SK-N-SH treated with all-trans-retinoic acid at 6 μM for 48 hours (cell line): ENCODE measurements around the gene ATXN3L.

Experiments
- ARNTL ChIP-seq: fragments of 450-650 bp; formaldehyde crosslinking; IDR thresholded peaks from 2 replicates; pipeline ENCODE4 v1.5.0; 2020; ENCODE audit warnings: low read depth, mild to moderate bottlenecking, moderate library complexity, borderline replicate concordance
- OSR1 ChIP-seq: fragments of 250-450 bp; sonication (Bioruptor Pico); IDR thresholded peaks from 2 replicates; pipeline ENCODE4 v1.8.0; 2022; ENCODE audit warnings: moderate library complexity, mild to moderate bottlenecking, inconsistent platforms
- RARB ChIP-seq: fragments of 250-450 bp; sonication (Bioruptor Pico); IDR thresholded peaks from 2 replicates; pipeline ENCODE4 v1.8.0; 2021; ENCODE audit warnings: mild to moderate bottlenecking, moderate library complexity
- SNAI2 ChIP-seq: fragments of 250-450 bp; sonication (Bioruptor Pico); IDR thresholded peaks from 2 replicates; pipeline ENCODE4 v1.5.0; 2020; ENCODE audit warnings: mild to moderate bottlenecking, moderate library complexity
- TCF4 ChIP-seq: fragments of 250-450 bp; sonication (Bioruptor Pico); IDR thresholded peaks from 2 replicates; pipeline ENCODE4 v1.8.0; 2021; ENCODE audit warnings: mild to moderate bottlenecking, moderate library complexity, borderline replicate concordance
- ZC3H10 ChIP-seq: fragments of 250-450 bp; sonication (Bioruptor Pico); IDR thresholded peaks from 2 replicates; pipeline ENCODE4 v1.5.1; 2021; ENCODE audit warnings: mild to moderate bottlenecking, moderate library complexity
- ZFP3 ChIP-seq: fragments of 250-450 bp; sonication (Bioruptor Pico); IDR thresholded peaks from 2 replicates; pipeline ENCODE4 v1.5.0; 2020; ENCODE audit warnings: mild to moderate bottlenecking, moderate library complexity
- TF ChIP-seq, protein P1 (sequence below): fragments of 250-450 bp; sonication (Bioruptor Pico); IDR thresholded peaks from 2 replicates; pipeline ENCODE4 v1.5.0; 2020; ENCODE audit warnings: mild to moderate bottlenecking, moderate library complexity
- TF ChIP-seq, protein P2 (sequence below): fragments of 250-450 bp; sonication (Bioruptor Pico); IDR thresholded peaks from 2 replicates; pipeline ENCODE4 v1.8.0; 2020; ENCODE audit warnings: mild to moderate bottlenecking, moderate library complexity, borderline replicate concordance
- TF ChIP-seq, protein P3 (sequence below): fragments of 250-450 bp; sonication (Bioruptor Pico); IDR thresholded peaks from 2 replicates; pipeline ENCODE4 v1.8.0; 2021; ENCODE audit warnings: low read depth, mild to moderate bottlenecking, moderate library complexity, borderline replicate concordance

DNA sequence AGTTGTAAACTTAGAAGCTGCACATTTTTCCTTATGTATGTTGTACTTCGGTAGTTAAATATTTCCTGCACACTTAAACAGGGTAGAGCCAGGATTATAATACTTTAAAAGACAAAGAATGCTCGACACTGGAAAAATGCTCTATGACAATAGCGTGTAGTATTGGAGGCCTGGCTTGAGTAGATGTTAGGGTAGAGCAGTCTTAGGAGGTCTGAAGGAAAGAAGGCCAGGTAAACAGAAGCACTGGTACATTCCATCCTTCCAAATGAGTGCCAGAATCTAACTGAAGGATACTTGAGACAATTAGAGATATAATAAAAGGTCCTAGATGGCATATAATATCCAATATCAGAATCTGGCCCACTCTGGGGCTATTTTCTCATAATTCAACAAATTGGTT lies 42.3 kb downstream of the ATXN3L start:
- TF ChIP-seq OSR1 (no peak), ZC3H10 (no peak), RARB (CRISPR knock-in tag) (no peak), ARNTL (no peak), ZFP3 (CRISPR knock-in tag) (no peak), SNAI2 (CRISPR knock-in tag) (no peak), TCF4 (no peak)
- TF ChIP-seq, protein P1, sequence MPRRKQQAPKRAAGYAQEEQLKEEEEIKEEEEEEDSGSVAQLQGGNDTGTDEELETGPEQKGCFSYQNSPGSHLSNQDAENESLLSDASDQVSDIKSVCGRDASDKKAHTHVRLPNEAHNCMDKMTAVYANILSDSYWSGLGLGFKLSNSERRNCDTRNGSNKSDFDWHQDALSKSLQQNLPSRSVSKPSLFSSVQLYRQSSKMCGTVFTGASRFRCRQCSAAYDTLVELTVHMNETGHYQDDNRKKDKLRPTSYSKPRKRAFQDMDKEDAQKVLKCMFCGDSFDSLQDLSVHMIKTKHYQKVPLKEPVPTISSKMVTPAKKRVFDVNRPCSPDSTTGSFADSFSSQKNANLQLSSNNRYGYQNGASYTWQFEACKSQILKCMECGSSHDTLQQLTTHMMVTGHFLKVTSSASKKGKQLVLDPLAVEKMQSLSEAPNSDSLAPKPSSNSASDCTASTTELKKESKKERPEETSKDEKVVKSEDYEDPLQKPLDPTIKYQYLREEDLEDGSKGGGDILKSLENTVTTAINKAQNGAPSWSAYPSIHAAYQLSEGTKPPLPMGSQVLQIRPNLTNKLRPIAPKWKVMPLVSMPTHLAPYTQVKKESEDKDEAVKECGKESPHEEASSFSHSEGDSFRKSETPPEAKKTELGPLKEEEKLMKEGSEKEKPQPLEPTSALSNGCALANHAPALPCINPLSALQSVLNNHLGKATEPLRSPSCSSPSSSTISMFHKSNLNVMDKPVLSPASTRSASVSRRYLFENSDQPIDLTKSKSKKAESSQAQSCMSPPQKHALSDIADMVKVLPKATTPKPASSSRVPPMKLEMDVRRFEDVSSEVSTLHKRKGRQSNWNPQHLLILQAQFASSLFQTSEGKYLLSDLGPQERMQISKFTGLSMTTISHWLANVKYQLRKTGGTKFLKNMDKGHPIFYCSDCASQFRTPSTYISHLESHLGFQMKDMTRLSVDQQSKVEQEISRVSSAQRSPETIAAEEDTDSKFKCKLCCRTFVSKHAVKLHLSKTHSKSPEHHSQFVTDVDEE (CRISPR knock-in tag): no peak
- TF ChIP-seq, protein P2, sequence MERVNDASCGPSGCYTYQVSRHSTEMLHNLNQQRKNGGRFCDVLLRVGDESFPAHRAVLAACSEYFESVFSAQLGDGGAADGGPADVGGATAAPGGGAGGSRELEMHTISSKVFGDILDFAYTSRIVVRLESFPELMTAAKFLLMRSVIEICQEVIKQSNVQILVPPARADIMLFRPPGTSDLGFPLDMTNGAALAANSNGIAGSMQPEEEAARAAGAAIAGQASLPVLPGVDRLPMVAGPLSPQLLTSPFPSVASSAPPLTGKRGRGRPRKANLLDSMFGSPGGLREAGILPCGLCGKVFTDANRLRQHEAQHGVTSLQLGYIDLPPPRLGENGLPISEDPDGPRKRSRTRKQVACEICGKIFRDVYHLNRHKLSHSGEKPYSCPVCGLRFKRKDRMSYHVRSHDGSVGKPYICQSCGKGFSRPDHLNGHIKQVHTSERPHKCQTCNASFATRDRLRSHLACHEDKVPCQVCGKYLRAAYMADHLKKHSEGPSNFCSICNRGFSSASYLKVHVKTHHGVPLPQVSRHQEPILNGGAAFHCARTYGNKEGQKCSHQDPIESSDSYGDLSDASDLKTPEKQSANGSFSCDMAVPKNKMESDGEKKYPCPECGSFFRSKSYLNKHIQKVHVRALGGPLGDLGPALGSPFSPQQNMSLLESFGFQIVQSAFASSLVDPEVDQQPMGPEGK (CRISPR knock-in tag): no peak
- TF ChIP-seq, protein P3, sequence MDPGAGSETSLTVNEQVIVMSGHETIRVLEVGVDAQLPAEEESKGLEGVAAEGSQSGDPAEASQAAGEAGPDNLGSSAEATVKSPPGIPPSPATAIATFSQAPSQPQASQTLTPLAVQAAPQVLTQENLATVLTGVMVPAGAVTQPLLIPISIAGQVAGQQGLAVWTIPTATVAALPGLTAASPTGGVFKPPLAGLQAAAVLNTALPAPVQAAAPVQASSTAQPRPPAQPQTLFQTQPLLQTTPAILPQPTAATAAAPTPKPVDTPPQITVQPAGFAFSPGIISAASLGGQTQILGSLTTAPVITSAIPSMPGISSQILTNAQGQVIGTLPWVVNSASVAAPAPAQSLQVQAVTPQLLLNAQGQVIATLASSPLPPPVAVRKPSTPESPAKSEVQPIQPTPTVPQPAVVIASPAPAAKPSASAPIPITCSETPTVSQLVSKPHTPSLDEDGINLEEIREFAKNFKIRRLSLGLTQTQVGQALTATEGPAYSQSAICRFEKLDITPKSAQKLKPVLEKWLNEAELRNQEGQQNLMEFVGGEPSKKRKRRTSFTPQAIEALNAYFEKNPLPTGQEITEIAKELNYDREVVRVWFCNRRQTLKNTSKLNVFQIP (CRISPR knock-in tag): no peak
